OCI-LY1 (cell line): ENCODE measurements around the gene NOP14.

Experiments
- H2AFZ ChIP-seq: fragments of 200-600 bp; sonication (generic), shearing (Covaris generic); 2 replicates; pipeline ENCODE4 v1.6.0; 2014; ENCODE audit warnings: antibody characterized with exemption, mild to moderate bottlenecking, low read length
- H3F3A ChIP-seq: fragments of 200-600 bp; sonication (generic), shearing (Covaris generic); 2 replicates; pipeline ENCODE4 v1.6.0; 2014; ENCODE audit warnings: mild to moderate bottlenecking, antibody characterized with exemption, low read length, moderate library complexity; ENCODE audit not compliant: insufficient read depth
- H3K27ac ChIP-seq: fragments of 200-600 bp; sonication (generic); 2 replicates; pipeline ENCODE4 v1.5.1; 2014; ENCODE audit warnings: low read length, mixed run types, mild to moderate bottlenecking, low read depth; ENCODE audit not compliant: poor library complexity, severe bottlenecking
- H3K27me3 ChIP-seq: fragments of 200-600 bp; sonication (generic); 2 replicates; pipeline ENCODE4 v1.6.0; 2014; ENCODE audit warnings: antibody characterized with exemption, mild to moderate bottlenecking, low read length, moderate library complexity; ENCODE audit not compliant: insufficient read depth
- H3K36me3 ChIP-seq: fragments of 200-600 bp; sonication (generic); 2 replicates; pipeline ENCODE4 v1.6.1; 2014; ENCODE audit warnings: mild to moderate bottlenecking, antibody characterized with exemption, low read length, moderate library complexity, mixed read lengths; ENCODE audit not compliant: insufficient read depth
- H3K4me1 ChIP-seq: fragments of 200-600 bp; sonication (generic); 2 replicates; pipeline ENCODE4 v1.5.1; 2014; ENCODE audit warnings: mild to moderate bottlenecking, low read length, moderate library complexity; ENCODE audit not compliant: insufficient read depth, severe bottlenecking
- H3K4me2 ChIP-seq: fragments of 200-600 bp; sonication (generic), shearing (Covaris generic); 2 replicates; pipeline ENCODE4 v1.6.1; 2014; ENCODE audit warnings: low read length
- H3K4me3 ChIP-seq: fragments of 200-600 bp; sonication (generic); 2 replicates; pipeline ENCODE4 v1.5.1; 2014; ENCODE audit warnings: low read length, low read depth, mild to moderate bottlenecking, mixed read lengths; ENCODE audit not compliant: poor library complexity, severe bottlenecking
- H3K79me2 ChIP-seq: fragments of 200-600 bp; shearing (Covaris generic); 2 replicates; pipeline ENCODE4 v1.6.1; 2016; ENCODE audit warnings: mixed run types, low read length, mixed read lengths; ENCODE audit not compliant: insufficient read depth
- H3K9ac ChIP-seq: fragments of 200-600 bp; sonication (generic), shearing (Covaris generic); 2 replicates; pipeline ENCODE4 v1.6.1; 2014; ENCODE audit warnings: mild to moderate bottlenecking, low read length, mixed read lengths
- H3K9me2 ChIP-seq: fragments of 200-600 bp; sonication (generic), shearing (Covaris generic); 2 replicates; pipeline ENCODE4 v1.6.1; 2014; ENCODE audit warnings: low read depth, mild to moderate bottlenecking, low read length, mixed read lengths
- H3K9me3 ChIP-seq: fragments of 200-600 bp; shearing (Covaris generic); 2 replicates; pipeline ENCODE4 v1.6.1; 2014; ENCODE audit warnings: low read length, mixed read lengths
- H4K20me1 ChIP-seq: fragments of 200-600 bp; sonication (generic), shearing (Covaris generic); 2 replicates; pipeline ENCODE4 v1.6.0; 2016; ENCODE audit warnings: mild to moderate bottlenecking, low read length; ENCODE audit not compliant: insufficient read depth
- CTCF ChIP-seq: fragments of 200-600 bp; sonication (generic), shearing (Covaris generic); IDR thresholded peaks from 2 replicates; pipeline ENCODE4 v1.5.1; 2017; ENCODE audit warnings: mild to moderate bottlenecking, antibody characterized with exemption, low read length, moderate library complexity, mixed read lengths
- EZH2 ChIP-seq: fragments of 200-600 bp; sonication (generic), shearing (Covaris generic); IDR thresholded peaks from 2 replicates; pipeline ENCODE4 v1.8.0; 2017; ENCODE audit warnings: borderline replicate concordance, mixed run types, mild to moderate bottlenecking, antibody characterized with exemption, low read length, moderate library complexity, mixed read lengths

Gene NOP14

GRCh38 chr4:2937986-2938385, 25.2 kb downstream of the NOP14 start:
- Histone ChIP-seq H4K20me1 (no peaks in the 10 kb centered on the region), H3F3A (0 out of 2 replicates have a peak, but pooled peaks cover 3% of the 10 kb centered on the region), H3K27ac (peak overlapping the region; percentile 76), H3K27me3 (no peaks in the 10 kb centered on the region), H3K9me3 (no peaks in the 10 kb centered on the region), H3K4me2 (peak overlapping the region; percentile 78; the same call in 1 of the 2 replicates), H3K9me2 (no peaks in the 10 kb centered on the region), H3K36me3 (peaks cover 60% of the 10 kb centered on the region), H3K9ac (no peak overlapping the region), H3K4me1 (peaks cover 50% of the 10 kb centered on the region), H3K79me2 (no peaks in the 10 kb centered on the region), H2AFZ (no peak overlapping the region), H3K4me3 (peak overlapping the region; percentile 91)
- no peak for TF ChIP-seq CTCF
- TF ChIP-seq EZH2, result no peak

GRCh38 chr4:2937146-2937857, 25.9 kb downstream of the NOP14 start:
- Histone ChIP-seq H3K4me3 (peak overlapping the region; percentile 91), H3K9ac (peak overlapping the region; percentile 84; the same call in 1 of the 2 replicates), H3K4me2 (peak overlapping the region; percentile 78), H3K79me2 (no peaks in the 10 kb centered on the region), H3K27ac (peak overlapping the region; percentile 76), H3K9me3 (no peaks in the 10 kb centered on the region), H3K4me1 (peaks cover 50% of the 10 kb centered on the region), H3K36me3 (peaks cover 53% of the 10 kb centered on the region), H2AFZ (no peak overlapping the region), H3K9me2 (no peaks in the 10 kb centered on the region), H3K27me3 (no peaks in the 10 kb centered on the region), H4K20me1 (no peaks in the 10 kb centered on the region), H3F3A (0 out of 2 replicates have a peak, but pooled peaks cover 3% of the 10 kb centered on the region)
- TF ChIP-seq CTCF (no peak), EZH2 (no peak)

- no peaks in the 10 kb centered on the region for H4K20me1 ChIP-seq
- peaks cover 47% of the 10 kb centered on the region for H3K36me3 ChIP-seq
- peaks cover 51% of the 10 kb centered on the region for H3K4me1 ChIP-seq
- TF ChIP-seq EZH2 (no peak), CTCF (no peak)
- H3F3A ChIP-seq, result 0 out of 2 replicates have a peak, but pooled peaks cover 3% of the 10 kb centered on the region
- peak overlapping the region; percentile 78 for H3K4me2 ChIP-seq
- H3K79me2 ChIP-seq, result no peaks in the 10 kb centered on the region
- H3K4me3 ChIP-seq, result peak overlapping the region; percentile 91
- H3K27me3 ChIP-seq, result no peaks in the 10 kb centered on the region
- peak overlapping the region; percentile 76 for H3K27ac ChIP-seq
- no peaks in the 10 kb centered on the region for H3K9me2 ChIP-seq
- no peak overlapping the region for H2AFZ ChIP-seq
- no peaks in the 10 kb centered on the region for H3K9me3 ChIP-seq
- H3K9ac ChIP-seq, result peak overlapping the region; percentile 84; the same call in 1 of the 2 replicates
Observed at GRCh38 chr4:2936773-2937145, 26.4 kb downstream of the NOP14 start.
